Spleen (tissue), 11 donors: Measurements from ENCODE around the gene GPBAR1. TPM values are rescaled to one million over a fixed set of nuclear protein-coding genes. Genes with fewer than 3 reads are reported as not detected.

Source experiments
- DNase-seq: peaks from one replicate; pipeline ENCODE4 v3.0.0-alpha.2; 2020
- H3K27ac ChIP-seq, 8 donors: fragments of 200-600 bp; sonication (generic) in 7 of 8; 1 replicate in 4 of 8; 2 replicates in 4 of 8; pipeline versions ENCODE4 v1.5.0 to v1.8.0; 2016 to 2021; ENCODE audit warnings: inconsistent platforms in 4 of 8, mild to moderate bottlenecking in 4 of 8, moderate library complexity in 1 of 8
- H3K27me3 ChIP-seq, 7 donors: fragments of 200-600 bp; sonication (generic) in 6 of 7; replicated peaks in 1 of 7; 1 replicate in 4 of 7; 2 replicates in 3 of 7; pipeline versions ENCODE4 v1.5.0 to v1.8.0; 2016 to 2021; ENCODE audit warnings: inconsistent platforms in 3 of 7, mild to moderate bottlenecking in 1 of 7
- H3K36me3 ChIP-seq, 6 donors: fragments of 200-600 bp; sonication (generic) in 5 of 6; 1 replicate in 4 of 6; 2 replicates in 2 of 6; pipeline versions ENCODE4 v1.5.0 to v1.8.0; 2016 to 2021; ENCODE audit warnings: inconsistent platforms in 2 of 6
- H3K4me1 ChIP-seq, 6 donors: fragments of 200-600 bp; sonication (generic) in 5 of 6; 1 replicate in 3 of 6; 2 replicates in 3 of 6; pipeline versions ENCODE4 v1.5.0 to v1.8.0; 2016 to 2021; ENCODE audit warnings: inconsistent platforms in 3 of 6
- H3K4me3 ChIP-seq, 8 donors: fragments of 200-600 bp; sonication (generic) in 7 of 8; 1 replicate in 4 of 8; 2 replicates in 4 of 8; pipeline versions ENCODE4 v1.5.0 to v1.8.0; 2016 to 2021; ENCODE audit warnings: inconsistent platforms in 4 of 8, mild to moderate bottlenecking in 4 of 8, moderate library complexity in 2 of 8
- H3K9me3 ChIP-seq, 8 donors: fragments of 200-600 bp; sonication (generic) in 7 of 8; 1 replicate in 4 of 8; 2 replicates in 4 of 8; pipeline versions ENCODE4 v1.5.0 to v1.8.0; 2016 to 2021; ENCODE audit warnings: inconsistent platforms in 4 of 8
- POLR2A ChIP-seq, 3 donors: fragments of 450-650 bp; IDR thresholded peaks; one replicate each; pipeline ENCODE4 v1.5.1; 2017; ENCODE audit warnings: antibody characterized with exemption in 3 of 3, mild to moderate bottlenecking in 1 of 3
- POLR2AphosphoS5 ChIP-seq, 3 donors: sonication (generic); formaldehyde crosslinking; IDR thresholded peaks; one replicate each; pipeline ENCODE4 v1.5.1; 2017; ENCODE audit warnings: antibody characterized with exemption in 3 of 3
- WGBS, 5 donors: extraction: QIAGEN DNeasy Blood & Tissue Kit in 3 of 5; methylation state at CpG; one replicate each; pipeline versions ENCODE4 v1.1.5 to v1.1.7; 2013 to 2018; 5-methylcytosine and 5-hydroxymethylcytosine counted together
- intact Hi-C: fragments of 100-400 bp; cut with DNase I; formaldehyde crosslinking; loops from one replicate; pipeline ENCODE4 v1.15.0; 2023; ENCODE audit warnings: low total_unique reads
- polyA plus RNA-seq, 3 donors: library from polyadenylated mRNA; stranded (reverse); fragments of 200-250 nt; gene quantifications; one replicate each; pipeline ENCODE4 v1.2.1, GENCODE V29; 2013
- total RNA-seq, 7 donors: library from RNA; depleted of rRNA in 3 of 7; stranded (reverse); fragments of >200 nt in 3 of 7; fragmentation: NEBNext Ultra II Directional in 4 of 7; extraction: Animal tissue kit (Norgen Biotek cat#: 25700) in 4 of 7; gene quantifications; one replicate each; pipeline versions ENCODE4 v1.1.0 to v1.2.1, GENCODE V29; 2016 to 2021
- TF ChIP-seq, protein P1 (sequence below), 11 experiments: fragments of 200-600 bp in 7 of 11; fragments of 450-650 bp in 4 of 11; sonication (generic) in 4 of 11; IDR thresholded peaks in 8 of 11; conservative IDR thresholded peaks in 3 of 11; 1 replicate in 7 of 11; 2 replicates in 4 of 11; pipeline versions ENCODE4 v1.4.0 to v1.8.0; 2016 to 2021; ENCODE audit warnings: antibody characterized with exemption in 11 of 11, inconsistent platforms in 4 of 11, mild to moderate bottlenecking in 1 of 11
- donor health status: healthy with polysubstance abuse.
- donor health status: DM: no; HTN: no; CAD: no; lungs with moderate emphysema.
- donor health status: DM: no; HTN: no; CAD: no.
- donor health status: Bipolar disorder and iron deficiency.
- donor health status: healthy.
- donor health status: DM: no; HTN: no; CAD: no.
- donor health status: DM: yes; HTN: yes; CAD: no.

Gene GPBAR1
- total and polyA plus RNA-seq, 10 donors: 1.4 to 13.9 (median 6.8) TPM

- H3K27ac ChIP-seq: no peak overlapping the region
- no peaks in the 10 kb centered on the region for H3K9me3 ChIP-seq
- H3K4me3 ChIP-seq: no peak overlapping the region
- H3K27me3 ChIP-seq: no peaks in the 10 kb centered on the region
- DNase-seq: no peak
- intact Hi-C loops: loop anchor here (10.0 kb wide), 1 partner anchor 99 kb away; the partner anchor contains the start of gene CTDSP1
- peaks cover 10 to 44% (median 29%) of the 10 kb centered on the region in 6 donors for H3K4me1 ChIP-seq
- TF ChIP-seq POLR2AphosphoS5 (IDR thresholded peaks at IDR 0.05) (no peak), POLR2A (IDR thresholded peaks at IDR 0.05) (no peak)
- TF ChIP-seq, protein P1, sequence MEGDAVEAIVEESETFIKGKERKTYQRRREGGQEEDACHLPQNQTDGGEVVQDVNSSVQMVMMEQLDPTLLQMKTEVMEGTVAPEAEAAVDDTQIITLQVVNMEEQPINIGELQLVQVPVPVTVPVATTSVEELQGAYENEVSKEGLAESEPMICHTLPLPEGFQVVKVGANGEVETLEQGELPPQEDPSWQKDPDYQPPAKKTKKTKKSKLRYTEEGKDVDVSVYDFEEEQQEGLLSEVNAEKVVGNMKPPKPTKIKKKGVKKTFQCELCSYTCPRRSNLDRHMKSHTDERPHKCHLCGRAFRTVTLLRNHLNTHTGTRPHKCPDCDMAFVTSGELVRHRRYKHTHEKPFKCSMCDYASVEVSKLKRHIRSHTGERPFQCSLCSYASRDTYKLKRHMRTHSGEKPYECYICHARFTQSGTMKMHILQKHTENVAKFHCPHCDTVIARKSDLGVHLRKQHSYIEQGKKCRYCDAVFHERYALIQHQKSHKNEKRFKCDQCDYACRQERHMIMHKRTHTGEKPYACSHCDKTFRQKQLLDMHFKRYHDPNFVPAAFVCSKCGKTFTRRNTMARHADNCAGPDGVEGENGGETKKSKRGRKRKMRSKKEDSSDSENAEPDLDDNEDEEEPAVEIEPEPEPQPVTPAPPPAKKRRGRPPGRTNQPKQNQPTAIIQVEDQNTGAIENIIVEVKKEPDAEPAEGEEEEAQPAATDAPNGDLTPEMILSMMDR (IDR thresholded peaks at IDR 0.05 in 8 of 11, conservative IDR thresholded peaks at IDR 0.05 in 3 of 11): no peak
- no peaks in the 10 kb centered on the region for H3K36me3 ChIP-seq
- 84 to 90% (median 87%) methylated on average over 1 of the region's 1 CpG for WGBS, 5 donors
Measured at GRCh38 chr2:218296200-218296599, 35.4 kb downstream of the GPBAR1 start.

- no peaks in the 10 kb centered on the region for H3K27me3 ChIP-seq
- TF ChIP-seq POLR2A (IDR thresholded peaks at IDR 0.05) (no peak), POLR2AphosphoS5 (IDR thresholded peaks at IDR 0.05) (no peak)
- TF ChIP-seq, protein P1 (IDR thresholded peaks at IDR 0.05 in 8 of 11, conservative IDR thresholded peaks at IDR 0.05 in 3 of 11): no peak
- H3K4me3 ChIP-seq: no peak overlapping the region
- H3K36me3 ChIP-seq: no peaks in the 10 kb centered on the region
- intact Hi-C loops: loop anchor here (10.0 kb wide), 1 partner anchor 98 kb away; the partner anchor contains the start of gene CTDSP1
- H3K4me1 ChIP-seq: peaks cover 7 to 43% (median 27%) of the 10 kb centered on the region in 6 donors
- DNase-seq: no peak
- H3K9me3 ChIP-seq: no peaks in the 10 kb centered on the region
- WGBS, 5 donors: 78 to 93% (median 90%) methylated on average over 7 of the region's 7 CpGs
- H3K27ac ChIP-seq: no peak overlapping the region
Measured at GRCh38 chr2:218296847-218297246, 36.0 kb downstream of the GPBAR1 start.

- Histone ChIP-seq H3K36me3 (no peaks in the 10 kb centered on the region), H3K4me3 (no peak overlapping the region), H3K4me1 (peaks cover 0 to 30% (median 18%) of the 10 kb centered on the region in 6 donors), H3K27ac (no peak overlapping the region), H3K27me3 (no peaks in the 10 kb centered on the region), H3K9me3 (no peaks in the 10 kb centered on the region)
- intact Hi-C loops: loop anchor here (10.0 kb wide), 1 partner anchor 96 kb away; the partner anchor contains the start of gene CTDSP1
- TF ChIP-seq, protein P1 (IDR thresholded peaks at IDR 0.05 in 8 of 11, conservative IDR thresholded peaks at IDR 0.05 in 3 of 11): no peak
- no peak for TF ChIP-seq POLR2A (IDR thresholded peaks at IDR 0.05)
- TF ChIP-seq POLR2AphosphoS5 (IDR thresholded peaks at IDR 0.05): no peak
- no peak for DNase-seq
- WGBS, 5 donors: 80 to 91% (median 87%) methylated on average over 6 of the region's 6 CpGs
Measured at GRCh38 chr2:218298314-218298875, 37.6 kb downstream of the GPBAR1 start.

DNA sequence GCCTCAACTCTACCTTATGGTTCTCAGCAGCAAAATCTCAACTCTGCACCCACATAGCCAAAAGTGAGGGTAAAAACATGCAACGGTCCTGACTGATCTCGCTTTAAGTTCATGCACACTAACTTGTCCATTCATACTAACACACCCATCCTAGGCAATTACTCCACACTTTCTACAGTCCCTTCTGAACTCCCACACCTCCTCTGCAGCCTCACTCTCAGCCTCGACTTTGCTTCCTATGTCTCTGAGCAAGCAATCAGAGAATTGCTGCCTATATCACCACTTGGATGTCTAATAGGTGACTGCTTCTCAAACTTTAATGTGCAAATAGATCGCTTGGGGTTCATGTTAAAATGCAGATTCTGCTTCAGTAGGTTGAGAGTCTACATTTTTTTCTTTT, 39.3 kb downstream of the GPBAR1 start:
- Histone ChIP-seq H3K36me3 (no peaks in the 10 kb centered on the region), H3K4me3 (no peak overlapping the region), H3K27ac (no peak overlapping the region), H3K27me3 (no peaks in the 10 kb centered on the region), H3K4me1 (peaks cover 0 to 12% (median 7%) of the 10 kb centered on the region in 6 donors), H3K9me3 (no peaks in the 10 kb centered on the region)
- TF ChIP-seq POLR2AphosphoS5 (IDR thresholded peaks at IDR 0.05) (no peak), POLR2A (IDR thresholded peaks at IDR 0.05) (no peak)
- TF ChIP-seq, protein P1 (IDR thresholded peaks at IDR 0.05 in 8 of 11, conservative IDR thresholded peaks at IDR 0.05 in 3 of 11): no peak
- DNase-seq: no peak
- 83 to 93% (median 86%) methylated on average over 4 of the region's 4 CpGs for WGBS, 5 donors
- intact Hi-C loops: loop anchor here (5.0 kb wide), 1 partner anchor 57 kb away; the partner anchor contains the start of gene CATIP
